PC-3 (cell line): Measurements from ENCODE around the gene TSPAN13. TPM values are rescaled to one million over a fixed set of nuclear protein-coding genes. Genes with fewer than 3 reads are reported as not detected.

Experiments
- ATAC-seq: fragments of 200-7000 bp; cut with Tn5 transposase; 2 replicates; pipeline ENCODE4 v1.9.1; 2020; ENCODE audit warnings: mild to moderate bottlenecking, moderate library complexity
- BruUV-seq: library from RNA; stranded (reverse); fragments of 400-500 nt; replicated peaks from 2 replicates; lab custom pipeline; 2021; lab: Mats Ljungman, UMichigan
- CTCF ChIA-PET: fragments of 300-600 bp; sonication (Branson Sonifier 250); formaldehyde crosslinking; loops from one replicate; lab custom pipeline; 2022; ENCODE audit warnings: antibody characterized with exemption; lab: Charles Lee
- POLR2A ChIA-PET: fragments of 300-600 bp; sonication (Branson Sonifier 250); formaldehyde crosslinking; loops from one replicate; lab custom pipeline; 2022; ENCODE audit warnings: antibody characterized with exemption; ENCODE audit not compliant: unreplicated experiment; lab: Charles Lee
- DNase-seq: peaks from one replicate; pipeline ENCODE4 v3.0.0-alpha.2; 2015
- H2AFZ ChIP-seq: fragments of 300-600 bp; sonication (generic); 2 replicates; pipeline ENCODE4 v1.6.0; 2016; ENCODE audit warnings: antibody characterized with exemption, low read length
- H3F3A ChIP-seq: fragments of 300-600 bp; sonication (generic); one replicate; pipeline ENCODE4 v1.6.0; 2017; ENCODE audit warnings: antibody characterized with exemption, low read length, control low read depth, mild to moderate bottlenecking; ENCODE audit not compliant: unreplicated experiment
- H3K27ac ChIP-seq: fragments of 300-600 bp; sonication (generic); 2 replicates; pipeline ENCODE4 v1.5.1; 2016; ENCODE audit warnings: mild to moderate bottlenecking, low read length
- H3K27me3 ChIP-seq: fragments of 300-600 bp; sonication (generic); 2 replicates; pipeline ENCODE4 v1.6.1; 2016; ENCODE audit warnings: low read length, mixed read lengths
- H3K36me3 ChIP-seq: fragments of 300-600 bp; sonication (generic); 2 replicates; pipeline ENCODE4 v1.6.1; 2016; ENCODE audit warnings: low read depth, mixed run types, low read length, mixed read lengths
- H3K4me1 ChIP-seq: fragments of 300-600 bp; sonication (generic); 2 replicates; pipeline ENCODE4 v1.5.1; 2016; ENCODE audit warnings: low read length; ENCODE audit not compliant: insufficient read depth
- H3K4me2 ChIP-seq: fragments of 300-600 bp; sonication (generic); 2 replicates; pipeline ENCODE4 v1.6.0; 2016; ENCODE audit warnings: low read length
- H3K4me3 ChIP-seq: fragments of 300-600 bp; sonication (generic); 2 replicates; pipeline ENCODE4 v1.5.1; 2016; ENCODE audit warnings: mild to moderate bottlenecking, low read length, mixed read lengths
- H3K79me2 ChIP-seq: fragments of 300-600 bp; sonication (generic); 2 replicates; pipeline ENCODE4 v1.6.1; 2017; ENCODE audit warnings: low read length, mixed read lengths
- H3K9ac ChIP-seq: fragments of 300-600 bp; sonication (generic); 2 replicates; pipeline ENCODE4 v1.6.0; 2016; ENCODE audit warnings: mild to moderate bottlenecking, low read length
- H3K9me2 ChIP-seq: fragments of 300-600 bp; sonication (generic); replicated peaks from 2 replicates; pipeline ENCODE4 v1.6.1; 2016; ENCODE audit warnings: mixed run types, low read length, mixed read lengths
- H3K9me3 ChIP-seq: fragments of 300-600 bp; sonication (generic); 2 replicates; pipeline ENCODE4 v1.6.1; 2016; ENCODE audit warnings: low read length, mixed read lengths
- H4K20me1 ChIP-seq: fragments of 300-600 bp; sonication (generic); 2 replicates; pipeline ENCODE4 v1.6.1; 2016; ENCODE audit warnings: low read length, mixed read lengths
- EZH2 ChIP-seq: fragments of 300-600 bp; sonication (generic); IDR thresholded peaks from one replicate; pipeline ENCODE4 v1.6.1; 2017; ENCODE audit warnings: antibody characterized with exemption, mild to moderate bottlenecking, low read length; ENCODE audit not compliant: unreplicated experiment
- EZH2phosphoT487 ChIP-seq: fragments of 300-600 bp; sonication (generic); IDR thresholded peaks from 2 replicates; pipeline ENCODE4 v1.6.1; 2018; ENCODE audit warnings: mild to moderate bottlenecking, antibody characterized with exemption, low read length, borderline replicate concordance
- intact Hi-C: fragments of 100-400 bp; cut with micrococcal nuclease; formaldehyde crosslinking; loops from 2 replicates; pipeline ENCODE4 v1.9.0; 2023
- total RNA-seq: library from RNA; depleted of rRNA; stranded (reverse); fragments of >200 nt; gene quantifications from 2 replicates; pipeline ENCODE4 v1.2.3, GENCODE V29; 2014
- TF ChIP-seq, protein P1 (sequence below): fragments of 300-600 bp; sonication (generic); conservative IDR thresholded peaks from 2 replicates; pipeline ENCODE4 v1.5.1; 2017; ENCODE audit warnings: antibody characterized with exemption, low read depth, mild to moderate bottlenecking, low read length

Gene TSPAN13
- total RNA-seq, 1 experiment from 2014 or later, result 34.9 TPM

- Histone ChIP-seq H3K4me2 (no peak overlapping the region), H2AFZ (no peak overlapping the region), H3K27ac (no peak overlapping the region), H3K9me2 (no peaks in the 10 kb centered on the region), H4K20me1 (peaks cover 12% of the 10 kb centered on the region; the same call in 1 of the 2 replicates), H3K4me3 (no peak overlapping the region), H3K79me2 (peaks cover 80% of the 10 kb centered on the region), H3F3A (peaks cover 6% of the 10 kb centered on the region), H3K27me3 (no peaks in the 10 kb centered on the region), H3K36me3 (no peaks in the 10 kb centered on the region), H3K9ac (no peak overlapping the region), H3K4me1 (peaks cover 24% of the 10 kb centered on the region), H3K9me3 (no peaks in the 10 kb centered on the region)
- CTCF ChIA-PET, result interaction anchor here (0.5 kb wide), 1 partner anchor 54 kb away, joined by 4 read pairs; no protein-coding TSS in a partner anchor
- DNase-seq, result no peak
- BruUV-seq, result no TSS peak
- no peak for ATAC-seq
- TF ChIP-seq, protein P1, sequence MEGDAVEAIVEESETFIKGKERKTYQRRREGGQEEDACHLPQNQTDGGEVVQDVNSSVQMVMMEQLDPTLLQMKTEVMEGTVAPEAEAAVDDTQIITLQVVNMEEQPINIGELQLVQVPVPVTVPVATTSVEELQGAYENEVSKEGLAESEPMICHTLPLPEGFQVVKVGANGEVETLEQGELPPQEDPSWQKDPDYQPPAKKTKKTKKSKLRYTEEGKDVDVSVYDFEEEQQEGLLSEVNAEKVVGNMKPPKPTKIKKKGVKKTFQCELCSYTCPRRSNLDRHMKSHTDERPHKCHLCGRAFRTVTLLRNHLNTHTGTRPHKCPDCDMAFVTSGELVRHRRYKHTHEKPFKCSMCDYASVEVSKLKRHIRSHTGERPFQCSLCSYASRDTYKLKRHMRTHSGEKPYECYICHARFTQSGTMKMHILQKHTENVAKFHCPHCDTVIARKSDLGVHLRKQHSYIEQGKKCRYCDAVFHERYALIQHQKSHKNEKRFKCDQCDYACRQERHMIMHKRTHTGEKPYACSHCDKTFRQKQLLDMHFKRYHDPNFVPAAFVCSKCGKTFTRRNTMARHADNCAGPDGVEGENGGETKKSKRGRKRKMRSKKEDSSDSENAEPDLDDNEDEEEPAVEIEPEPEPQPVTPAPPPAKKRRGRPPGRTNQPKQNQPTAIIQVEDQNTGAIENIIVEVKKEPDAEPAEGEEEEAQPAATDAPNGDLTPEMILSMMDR, result no peak
- TF ChIP-seq EZH2 (no peak), EZH2phosphoT487 (no peak)
- intact Hi-C loops, result loop anchor here (5.0 kb wide), 2 partner anchors 57 to 158 kb away; no protein-coding TSS in a partner anchor
- POLR2A ChIA-PET, result no interaction called here
Measured at GRCh38 chr7:16758631-16759611, 5.4 kb downstream of the TSPAN13 start.

GRCh38 chr7:16759840-16760239 lies 6.3 kb downstream of the TSPAN13 start:
- peaks cover 21% of the 10 kb centered on the region for H3K4me1 ChIP-seq
- no peaks in the 10 kb centered on the region for H3K36me3 ChIP-seq
- no peaks in the 10 kb centered on the region for H3K9me2 ChIP-seq
- no peaks in the 10 kb centered on the region for H3K27me3 ChIP-seq
- no TSS peak for BruUV-seq
- no peak overlapping the region for H3K4me2 ChIP-seq
- H3K27ac ChIP-seq, result no peak overlapping the region
- no peak for ATAC-seq
- no peak overlapping the region for H3K9ac ChIP-seq
- CTCF ChIA-PET, result no interaction called here
- H4K20me1 ChIP-seq, result peaks cover 12% of the 10 kb centered on the region; the same call in 1 of the 2 replicates
- no peaks in the 10 kb centered on the region for H3K9me3 ChIP-seq
- H3K4me3 ChIP-seq, result no peak overlapping the region
- no peak for TF ChIP-seq EZH2
- TF ChIP-seq, protein P1, result no peak
- TF ChIP-seq EZH2phosphoT487, result no peak
- POLR2A ChIA-PET, result no interaction called here
- intact Hi-C loops, result loop anchor here (5.0 kb wide), 2 partner anchors 58 to 157 kb away; no protein-coding TSS in a partner anchor
- no peak overlapping the region for H2AFZ ChIP-seq
- peaks cover 71% of the 10 kb centered on the region for H3K79me2 ChIP-seq
- peaks cover 5% of the 10 kb centered on the region for H3F3A ChIP-seq
- DNase-seq, result no peak
